ENCODE measurements around the gene GMCL1. TPM values are rescaled to one million over a fixed set of nuclear protein-coding genes. Genes with fewer than 3 reads are reported as not detected.
"Not testable (repeated sequence)": the region's sequence is repeated elsewhere in the genome, so short reads cannot be mapped to it uniquely, and the experiment has no call there.

The GMCL1 gene
- total RNA-seq, 2 donors from 2014 or later: 22.8 to 44.9 TPM

GRCh38 chr2:69893684-69894551 is 64.5 kb downstream of the GMCL1 start, which contains the start of gene SNRNP27:
TSS of gene SNRNP27 (plus strand) at chr2:69893956. CDS start at chr2:69893985, 29 bp downstream.
- ATAC-seq (peak; percentile 87 to 88), DNase-seq (ENCODE audit: low spot score in 2 of 2) (peak; percentile 74 to 82)
- peaks cover 0 to 3% of the 10 kb centered on the region in 2 donors for H3K9me3 Mint-ChIP-seq
- H3K36me3 Mint-ChIP-seq: peaks cover 9 to 29% of the 10 kb centered on the region in 2 donors
- peak within 1 kb of the TSS; percentile 96 to 100 for H3K27ac Mint-ChIP-seq

GRCh38 chr2:69894737-69895136 is 65.3 kb downstream of the GMCL1 start:
- not testable (repeated sequence) for ATAC-seq; DNase-seq (ENCODE audit: low spot score in 2 of 2); H3K9me3 Mint-ChIP-seq
- Mint-ChIP-seq H3K36me3 (peaks cover 9 to 29% of the 10 kb centered on the region in 2 donors), H3K27ac (peak overlapping the region; percentile 96 to 100)

- Mint-ChIP-seq H3K9me3 (no peaks in the 10 kb centered on the region), H3K27ac (peak overlapping the region; percentile 86 to 88), H3K36me3 (peaks cover 13 to 25% of the 10 kb centered on the region in 2 donors)
- ATAC-seq (peak; percentile 28 to 37), DNase-seq (ENCODE audit: low spot score in 2 of 2) (no peak)
These were observed 72.9 kb downstream of the GMCL1 start for GRCh38 chr2:69902213-69902922.

- ATAC-seq (no peak), DNase-seq (ENCODE audit: low spot score in 2 of 2) (no peak)
- H3K27ac Mint-ChIP-seq: no peak overlapping the region
- peaks cover 4 to 9% of the 10 kb centered on the region in 2 donors for H3K36me3 Mint-ChIP-seq
- H3K9me3 Mint-ChIP-seq: no peaks in the 10 kb centered on the region
These were observed 77.8 kb downstream of the GMCL1 start for GRCh38 chr2:69907216-69907615.

GRCh38 chr2:69911985-69912563 is 82.6 kb downstream of the GMCL1 start:
- Mint-ChIP-seq H3K9me3 (no peaks in the 10 kb centered on the region), H3K27ac (peak overlapping the region in 1 of 2 donors; percentile 17), H3K36me3 (peaks cover 0 to 4% of the 10 kb centered on the region in 2 donors)
- ATAC-seq: no peak
- DNase-seq (ENCODE audit: low spot score in 2 of 2): no peak

- no peaks in the 10 kb centered on the region for H3K9me3 Mint-ChIP-seq
- H3K27ac Mint-ChIP-seq: peak overlapping the region; percentile 89 to 94
- DNase-seq (ENCODE audit: low spot score in 2 of 2): peak; percentile 98 to 100
- peak; percentile 89 to 93 for ATAC-seq
- H3K36me3 Mint-ChIP-seq: peaks cover 0 to 4% of the 10 kb centered on the region in 2 donors
These were observed 84.9 kb downstream of the GMCL1 start for GRCh38 chr2:69914164-69914949.

GRCh38 chr2:69914950-69915945 is 85.8 kb downstream of the GMCL1 start, which contains the start of gene MXD1:
TSS of gene MXD1 (plus strand) at chr2:69915109. CDS start at chr2:69915331, 222 bp downstream.
- DNase-seq (ENCODE audit: low spot score in 2 of 2): peak in 1 of 2 donors; percentile 27
- Mint-ChIP-seq H3K9me3 (no peaks in the 10 kb centered on the region), H3K27ac (peak within 1 kb of the TSS; percentile 94), H3K36me3 (peaks cover 0 to 4% of the 10 kb centered on the region in 2 donors)
- ATAC-seq: no peak

- H3K27ac Mint-ChIP-seq: peak overlapping the region in 1 of 2 donors; percentile 94
- H3K9me3 Mint-ChIP-seq: no peaks in the 10 kb centered on the region
- DNase-seq (ENCODE audit: low spot score in 2 of 2) (no peak), ATAC-seq (no peak)
- H3K36me3 Mint-ChIP-seq: peaks cover 0 to 4% of the 10 kb centered on the region in 2 donors
These were observed 86.6 kb downstream of the GMCL1 start for GRCh38 chr2:69916106-69916505.

GRCh38 chr2:69917852-69918251 is 88.4 kb downstream of the GMCL1 start:
- ATAC-seq: no peak

GRCh38 chr2:69918401-69918800 is 88.9 kb downstream of the GMCL1 start:
- Mint-ChIP-seq H3K9me3 (no peaks in the 10 kb centered on the region), H3K27ac (no peak overlapping the region), H3K36me3 (peaks cover 0 to 11% of the 10 kb centered on the region in 2 donors)
- DNase-seq (ENCODE audit: low spot score in 2 of 2) (no peak), ATAC-seq (no peak)

More at GRCh38 chr2:69917852-69918251, 88.4 kb downstream of the GMCL1 start:
- no peaks in the 10 kb centered on the region for H3K9me3 Mint-ChIP-seq
- H3K27ac Mint-ChIP-seq: peak overlapping the region in 1 of 2 donors; percentile 29
- peaks cover 0 to 6% of the 10 kb centered on the region in 2 donors for H3K36me3 Mint-ChIP-seq
- DNase-seq (ENCODE audit: low spot score in 2 of 2): no peak

GRCh38 chr2:69923116-69923515 is 93.7 kb downstream of the GMCL1 start:
- H3K9me3 Mint-ChIP-seq: no peaks in the 10 kb centered on the region
- peaks cover 0 to 8% of the 10 kb centered on the region in 2 donors for H3K36me3 Mint-ChIP-seq
- no peak overlapping the region for H3K27ac Mint-ChIP-seq
- ATAC-seq (no peak), DNase-seq (ENCODE audit: low spot score in 2 of 2) (no peak)

- ATAC-seq (no peak), DNase-seq (ENCODE audit: low spot score in 2 of 2) (no peak)
- Mint-ChIP-seq H3K9me3 (no peaks in the 10 kb centered on the region), H3K36me3 (peaks cover 0 to 8% of the 10 kb centered on the region in 2 donors), H3K27ac (no peak overlapping the region)
These were observed 97.5 kb downstream of the GMCL1 start for GRCh38 chr2:69926849-69927515.
